ENCODE measurements around the gene BBS9.

- TF ChIP-seq POLR2A (IDR thresholded peaks at IDR 0.05), result no peak
- TF ChIP-seq CTCF (IDR thresholded peaks at IDR 0.05), result no peak
- TF ChIP-seq EP300 (IDR thresholded peaks at IDR 0.05; ENCODE audit: low read depth), result no peak
Measured at GRCh38 chr7:33299425-33299824, 170.1 kb downstream of the BBS9 start.
